Measurements from ENCODE around the gene REXO1. TPM values are rescaled to one million over a fixed set of nuclear protein-coding genes. Genes with fewer than 3 reads are reported as not detected.

Gene REXO1
- total RNA-seq, 1 donor from 2014 or later = 39.3 TPM

DNA sequence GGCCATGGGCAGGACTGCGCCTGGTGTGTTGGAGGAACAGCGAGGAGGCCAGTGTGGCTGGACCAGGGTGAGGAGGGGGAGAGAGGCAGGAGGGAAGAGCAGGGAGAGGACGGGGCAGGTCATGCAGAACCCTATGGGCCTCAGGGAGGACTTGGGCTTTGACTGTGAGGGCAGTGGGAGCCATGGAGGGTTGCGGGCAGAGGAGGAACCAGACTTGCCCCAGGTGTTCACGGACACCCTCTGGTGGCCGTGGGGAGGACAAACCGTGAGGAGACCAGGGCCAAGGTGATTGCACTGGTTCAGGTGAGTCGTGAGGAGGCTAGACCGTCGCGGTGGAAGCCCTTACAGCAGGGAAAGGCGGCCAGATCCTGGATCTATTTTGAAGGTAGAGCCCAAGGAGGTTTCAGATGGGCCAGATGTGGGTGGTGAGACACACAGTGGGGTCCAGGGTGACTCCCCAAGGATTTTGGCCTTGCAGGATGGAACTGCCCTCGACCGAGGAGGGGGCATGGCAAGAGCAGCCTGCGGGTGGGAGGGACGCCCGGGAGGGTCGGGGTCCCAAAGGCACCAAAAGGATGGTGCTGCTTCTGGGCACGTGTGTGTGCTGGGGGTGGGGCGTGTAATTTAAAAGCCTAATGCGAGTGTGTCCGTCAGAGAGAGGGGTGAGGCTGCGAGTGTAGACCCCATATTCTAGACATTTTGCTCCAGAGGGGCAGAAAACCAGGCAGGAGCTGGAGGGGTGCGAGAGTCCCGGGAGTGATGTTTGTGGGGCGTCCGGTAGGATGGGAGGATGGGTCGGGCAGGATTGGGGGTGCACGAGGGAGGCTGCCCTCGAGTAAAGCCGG, 2.7 kb upstream of the REXO1 start:
- H3K27me3 Mint-ChIP-seq (ENCODE audit: unreplicated experiment) = no peaks in the 10 kb centered on the region

DNA sequence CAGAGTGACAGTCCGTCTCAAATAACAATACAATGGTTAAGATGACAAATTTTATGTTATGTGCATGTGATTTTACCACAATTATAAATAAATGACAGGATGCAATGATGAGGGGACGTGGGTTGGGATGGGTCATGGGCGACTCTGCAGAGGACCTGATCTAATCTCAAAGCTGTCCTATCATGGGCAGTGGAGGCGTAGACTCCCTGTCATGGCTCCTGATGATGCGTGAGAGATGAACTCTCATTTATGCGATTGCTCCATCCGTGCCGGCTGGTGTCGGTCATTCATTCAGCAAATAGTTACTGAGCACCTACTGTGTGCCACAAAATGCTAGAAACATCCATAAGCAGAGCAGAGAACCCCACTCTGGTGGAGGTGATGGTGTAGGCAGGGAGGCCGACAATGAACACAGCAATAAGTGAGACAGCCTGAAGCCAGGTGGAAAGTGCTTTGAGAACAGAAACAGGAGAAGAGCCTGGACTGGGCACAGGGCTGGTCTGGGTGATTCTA, 1.7 kb upstream of the REXO1 start:
- H3K9me3 Mint-ChIP-seq (ENCODE audit: unreplicated experiment) = no peaks in the 10 kb centered on the region
- H3K4me3 Mint-ChIP-seq (ENCODE audit: unreplicated experiment) = no peak overlapping the region

More for the DNA sequence above, 2.7 kb upstream of the REXO1 start:
- H3K4me3 Mint-ChIP-seq (ENCODE audit: unreplicated experiment) = no peak overlapping the region
- no peak overlapping the region for H3K27ac Mint-ChIP-seq (ENCODE audit: unreplicated experiment)
- no peak for DNase-seq (ENCODE audit: extremely low spot score, unreplicated experiment)
- H3K4me1 Mint-ChIP-seq (ENCODE audit: unreplicated experiment) = peaks cover 42% of the 10 kb centered on the region
- TF ChIP-seq, protein P1, sequence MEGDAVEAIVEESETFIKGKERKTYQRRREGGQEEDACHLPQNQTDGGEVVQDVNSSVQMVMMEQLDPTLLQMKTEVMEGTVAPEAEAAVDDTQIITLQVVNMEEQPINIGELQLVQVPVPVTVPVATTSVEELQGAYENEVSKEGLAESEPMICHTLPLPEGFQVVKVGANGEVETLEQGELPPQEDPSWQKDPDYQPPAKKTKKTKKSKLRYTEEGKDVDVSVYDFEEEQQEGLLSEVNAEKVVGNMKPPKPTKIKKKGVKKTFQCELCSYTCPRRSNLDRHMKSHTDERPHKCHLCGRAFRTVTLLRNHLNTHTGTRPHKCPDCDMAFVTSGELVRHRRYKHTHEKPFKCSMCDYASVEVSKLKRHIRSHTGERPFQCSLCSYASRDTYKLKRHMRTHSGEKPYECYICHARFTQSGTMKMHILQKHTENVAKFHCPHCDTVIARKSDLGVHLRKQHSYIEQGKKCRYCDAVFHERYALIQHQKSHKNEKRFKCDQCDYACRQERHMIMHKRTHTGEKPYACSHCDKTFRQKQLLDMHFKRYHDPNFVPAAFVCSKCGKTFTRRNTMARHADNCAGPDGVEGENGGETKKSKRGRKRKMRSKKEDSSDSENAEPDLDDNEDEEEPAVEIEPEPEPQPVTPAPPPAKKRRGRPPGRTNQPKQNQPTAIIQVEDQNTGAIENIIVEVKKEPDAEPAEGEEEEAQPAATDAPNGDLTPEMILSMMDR (IDR thresholded peaks at IDR 0.05) = no peak
- no peaks in the 10 kb centered on the region for H3K36me3 Mint-ChIP-seq (ENCODE audit: unreplicated experiment)
- H3K9me3 Mint-ChIP-seq (ENCODE audit: unreplicated experiment) = no peaks in the 10 kb centered on the region

DNA sequence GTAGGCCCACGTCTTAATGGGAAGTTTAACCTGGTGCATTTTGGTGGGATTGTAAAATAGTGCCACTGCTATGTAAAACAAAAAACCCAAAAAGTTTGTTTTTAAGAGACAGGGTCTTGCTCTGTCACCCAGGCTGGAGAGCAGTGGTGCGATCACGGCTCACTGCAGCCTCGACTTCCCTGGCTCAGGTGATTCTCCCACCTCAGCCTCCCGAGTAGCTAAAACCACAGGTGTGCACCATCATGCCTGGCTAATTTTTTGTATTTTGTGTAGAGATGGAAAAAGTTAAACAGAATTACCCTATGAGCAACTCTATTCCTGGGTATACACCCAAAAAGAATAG, 820 bp upstream of the REXO1 start:
- Mint-ChIP-seq H3K4me3 (ENCODE audit: unreplicated experiment) (peak overlapping the region; percentile 22), H3K27ac (ENCODE audit: unreplicated experiment) (peak overlapping the region; percentile 52), H3K9me3 (ENCODE audit: unreplicated experiment) (no peaks in the 10 kb centered on the region), H3K4me1 (ENCODE audit: unreplicated experiment) (peaks cover 36% of the 10 kb centered on the region), H3K27me3 (ENCODE audit: unreplicated experiment) (no peaks in the 10 kb centered on the region), H3K36me3 (ENCODE audit: unreplicated experiment) (peaks cover 3% of the 10 kb centered on the region)
- no peak for DNase-seq (ENCODE audit: extremely low spot score, unreplicated experiment)
- TF ChIP-seq, protein P1 (IDR thresholded peaks at IDR 0.05) = no peak

More for the DNA sequence above, 1.7 kb upstream of the REXO1 start:
- H3K27me3 Mint-ChIP-seq (ENCODE audit: unreplicated experiment) = no peaks in the 10 kb centered on the region
- H3K36me3 Mint-ChIP-seq (ENCODE audit: unreplicated experiment) = peaks cover 3% of the 10 kb centered on the region
- peaks cover 37% of the 10 kb centered on the region for H3K4me1 Mint-ChIP-seq (ENCODE audit: unreplicated experiment)
- no peak for DNase-seq (ENCODE audit: extremely low spot score, unreplicated experiment)
- peak overlapping the region; percentile 47 for H3K27ac Mint-ChIP-seq (ENCODE audit: unreplicated experiment)
- TF ChIP-seq, protein P1 (IDR thresholded peaks at IDR 0.05) = no peak

DNA sequence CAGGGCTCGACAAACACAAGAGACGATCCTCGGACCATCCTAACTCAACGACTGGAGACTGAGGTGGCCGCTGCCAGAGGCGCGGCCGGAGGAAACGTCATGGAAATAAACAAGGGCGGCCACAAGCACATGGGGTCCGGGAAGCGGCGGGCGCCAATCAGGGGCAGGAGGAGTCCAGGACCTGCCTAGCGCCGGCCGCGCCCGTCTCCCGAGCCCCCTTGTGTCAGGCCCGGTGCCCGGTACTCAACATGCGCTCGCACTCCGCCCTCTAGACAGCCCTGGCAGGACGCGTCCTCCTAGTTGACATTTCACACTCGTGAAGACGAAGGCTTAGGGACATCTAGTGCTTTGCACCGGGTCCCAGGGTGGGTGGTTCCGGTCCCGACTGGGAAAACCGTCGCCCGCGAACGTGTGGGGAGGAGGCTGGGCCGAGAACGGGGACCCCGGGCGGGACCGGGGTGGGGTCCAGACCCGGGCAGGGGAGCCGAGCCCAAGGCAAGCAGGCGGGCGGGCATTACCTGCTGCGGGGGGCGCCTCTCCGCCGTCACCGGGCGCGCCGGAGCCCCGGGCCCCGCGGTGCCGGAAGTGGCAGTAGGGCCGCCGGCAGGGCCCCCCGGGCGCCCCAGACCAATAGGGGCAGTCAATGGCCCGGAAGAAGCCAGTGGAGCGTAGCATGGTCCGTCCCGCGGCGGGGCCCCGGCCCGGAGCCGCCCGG, 442 bp downstream of the REXO1 start:
- peak overlapping the region; percentile 85 for H3K4me3 Mint-ChIP-seq (ENCODE audit: unreplicated experiment)
- peaks cover 3% of the 10 kb centered on the region for H3K36me3 Mint-ChIP-seq (ENCODE audit: unreplicated experiment)
- TF ChIP-seq, protein P1 (IDR thresholded peaks at IDR 0.05) = no peak
- H3K9me3 Mint-ChIP-seq (ENCODE audit: unreplicated experiment) = no peaks in the 10 kb centered on the region
- peaks cover 28% of the 10 kb centered on the region for H3K4me1 Mint-ChIP-seq (ENCODE audit: unreplicated experiment)
- DNase-seq (ENCODE audit: extremely low spot score, unreplicated experiment) = no peak
- no peaks in the 10 kb centered on the region for H3K27me3 Mint-ChIP-seq (ENCODE audit: unreplicated experiment)
- H3K27ac Mint-ChIP-seq (ENCODE audit: unreplicated experiment) = peak overlapping the region; percentile 92

DNA sequence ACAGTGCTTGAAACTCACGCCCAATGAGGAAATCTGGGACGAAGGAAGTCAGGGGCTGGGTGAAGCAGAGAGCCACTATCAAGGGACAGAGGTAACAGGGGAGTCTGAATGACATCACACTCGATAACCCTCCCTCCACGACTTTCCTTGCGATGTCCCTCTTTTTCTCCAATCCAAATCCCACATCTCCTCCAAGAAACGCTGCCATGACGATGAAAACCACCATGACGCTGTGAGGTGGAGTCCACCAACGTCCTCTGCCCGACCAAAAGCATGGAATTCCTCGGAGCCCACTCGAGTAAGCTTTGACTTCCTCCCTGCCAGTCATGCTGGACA, 967 bp downstream of the REXO1 start:
- Mint-ChIP-seq H3K27ac (ENCODE audit: unreplicated experiment) (peak overlapping the region; percentile 92), H3K27me3 (ENCODE audit: unreplicated experiment) (no peaks in the 10 kb centered on the region), H3K4me1 (ENCODE audit: unreplicated experiment) (peaks cover 33% of the 10 kb centered on the region), H3K4me3 (ENCODE audit: unreplicated experiment) (peak overlapping the region; percentile 85), H3K36me3 (ENCODE audit: unreplicated experiment) (peaks cover 3% of the 10 kb centered on the region), H3K9me3 (ENCODE audit: unreplicated experiment) (no peaks in the 10 kb centered on the region)
- no peak for DNase-seq (ENCODE audit: extremely low spot score, unreplicated experiment)
- TF ChIP-seq, protein P1 (IDR thresholded peaks at IDR 0.05) = no peak
